ENCODE data around the gene ADH7.

ADH7 gene

GRCh38 chr4:99410075-99410474 lies 25.1 kb downstream of the ADH7 start:
- Histone ChIP-seq H3K27ac (ENCODE audit: low read length) (no peak overlapping the region), H3K9me2 (replicated peaks; ENCODE audit: insufficient read depth, low read length) (no peaks in the 10 kb centered on the region), H3K36me3 (replicated peaks; ENCODE audit: insufficient read depth, low read length) (no peaks in the 10 kb centered on the region), H3K79me2 (ENCODE audit: low read length) (no peaks in the 10 kb centered on the region), H3K4me1 (ENCODE audit: low read length) (peaks cover 4% of the 10 kb centered on the region), H3K9ac (ENCODE audit: low read length) (no peak overlapping the region), H3K4me2 (ENCODE audit: low read depth, low read length) (no peak overlapping the region), H3K27me3 (replicated peaks; ENCODE audit: insufficient read depth, low read length) (no peaks in the 10 kb centered on the region), H3K9me3 (replicated peaks; ENCODE audit: insufficient read depth, low read length) (no peaks in the 10 kb centered on the region), H3K4me3 (ENCODE audit: low read length) (no peak overlapping the region), H4K20me1 (ENCODE audit: insufficient read depth, low read length) (no peaks in the 10 kb centered on the region), H2AFZ (ENCODE audit: low read length) (no peak overlapping the region), H3F3A (ENCODE audit: insufficient read depth, low read length) (no peaks in the 10 kb centered on the region)
- no peak for DNase-seq
- no peak for TF ChIP-seq CTCF (IDR thresholded peaks at IDR 0.05; ENCODE audit: low read length)
- TF ChIP-seq EZH2phosphoT487 (IDR thresholded peaks at IDR 0.05; ENCODE audit: low read length) = no peak
- no peak for TF ChIP-seq EZH2 (optimal IDR thresholded peaks at IDR 0.05; ENCODE audit: low read depth, low read length)

DNA sequence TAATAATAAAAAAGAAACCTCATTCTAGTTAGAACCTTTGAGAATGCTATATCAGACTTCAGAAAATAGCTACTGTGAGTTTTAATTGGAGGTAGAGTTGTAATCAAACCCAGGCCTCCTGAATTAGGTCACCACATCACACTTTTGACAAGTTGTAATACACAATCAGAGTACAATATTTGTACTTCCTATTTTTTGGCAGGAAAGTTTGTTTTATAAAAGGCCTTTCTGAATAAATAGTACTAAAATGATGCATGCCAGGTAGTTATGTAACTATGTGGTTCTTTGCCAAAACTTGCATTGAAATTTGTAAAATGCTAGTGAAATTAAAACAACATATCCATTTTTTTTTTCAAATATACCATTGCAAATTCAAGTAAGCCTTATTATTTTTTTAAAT lies 26.8 kb downstream of the ADH7 start:
- no peak for DNase-seq
- no peaks in the 10 kb centered on the region for H3K36me3 ChIP-seq (replicated peaks; ENCODE audit: insufficient read depth, low read length)
- no peak overlapping the region for H3K9ac ChIP-seq (ENCODE audit: low read length)
- peaks cover 19% of the 10 kb centered on the region for H3K4me1 ChIP-seq (ENCODE audit: low read length)
- no peaks in the 10 kb centered on the region for H4K20me1 ChIP-seq (ENCODE audit: insufficient read depth, low read length)
- no peaks in the 10 kb centered on the region for H3K79me2 ChIP-seq (ENCODE audit: low read length)
- TF ChIP-seq CTCF (IDR thresholded peaks at IDR 0.05; ENCODE audit: low read length) (no peak), EZH2 (optimal IDR thresholded peaks at IDR 0.05; ENCODE audit: low read depth, low read length) (no peak), EZH2phosphoT487 (IDR thresholded peaks at IDR 0.05; ENCODE audit: low read length) (no peak)
- H3K9me2 ChIP-seq (replicated peaks; ENCODE audit: insufficient read depth, low read length) = no peaks in the 10 kb centered on the region
- H3K4me3 ChIP-seq (ENCODE audit: low read length) = no peak overlapping the region
- H3K9me3 ChIP-seq (replicated peaks; ENCODE audit: insufficient read depth, low read length) = no peaks in the 10 kb centered on the region
- H3K27ac ChIP-seq (ENCODE audit: low read length) = no peak overlapping the region
- peaks cover 10% of the 10 kb centered on the region; the same call in 1 of the 2 replicates for H3F3A ChIP-seq (ENCODE audit: insufficient read depth, low read length)
- H3K4me2 ChIP-seq (ENCODE audit: low read depth, low read length) = no peak overlapping the region
- H2AFZ ChIP-seq (ENCODE audit: low read length) = no peak overlapping the region
- no peaks in the 10 kb centered on the region for H3K27me3 ChIP-seq (replicated peaks; ENCODE audit: insufficient read depth, low read length)

DNA sequence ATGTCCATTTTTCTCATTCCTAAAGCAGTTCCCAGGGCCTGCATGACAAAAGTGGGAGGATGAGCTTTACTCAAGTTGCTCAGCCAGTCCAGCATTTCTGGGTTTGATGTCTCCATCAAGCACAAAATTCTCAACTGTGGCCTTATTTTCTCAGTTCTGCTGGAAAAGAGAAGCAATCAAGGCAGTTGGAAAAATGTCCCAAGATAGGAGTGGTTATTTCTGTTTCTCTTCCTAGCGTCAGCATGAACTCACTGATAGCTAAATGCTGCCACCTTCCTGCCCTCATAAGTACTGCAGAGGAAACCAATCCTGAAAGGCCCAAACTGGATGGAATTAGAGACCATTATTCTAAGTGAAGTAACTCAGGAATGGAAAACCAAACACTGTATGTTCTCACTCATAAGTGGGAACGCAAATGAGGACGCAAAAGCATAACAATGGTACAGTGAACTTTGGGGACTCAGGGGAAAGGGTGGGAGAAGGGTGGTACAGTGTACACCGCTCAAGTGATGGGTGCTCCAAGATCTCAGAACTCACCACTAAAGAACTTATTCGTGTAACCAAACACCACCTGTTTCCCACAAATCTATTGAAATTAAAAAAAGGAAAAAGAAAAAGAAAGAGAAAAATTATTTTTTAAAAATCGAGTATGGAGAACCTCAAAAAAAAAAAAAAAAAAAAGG lies 29.6 kb downstream of the ADH7 start:
- H3K4me2 ChIP-seq (ENCODE audit: low read depth, low read length) = peak overlapping the region; percentile 60
- TF ChIP-seq CTCF (IDR thresholded peaks at IDR 0.05; ENCODE audit: low read length) (peak; percentile 92), EZH2 (optimal IDR thresholded peaks at IDR 0.05; ENCODE audit: low read depth, low read length) (no peak)
- no peak overlapping the region for H3K9ac ChIP-seq (ENCODE audit: low read length)
- no peak overlapping the region for H3K4me3 ChIP-seq (ENCODE audit: low read length)
- no peak overlapping the region for H2AFZ ChIP-seq (ENCODE audit: low read length)
- H3K79me2 ChIP-seq (ENCODE audit: low read length) = no peaks in the 10 kb centered on the region
- peaks cover 22% of the 10 kb centered on the region for H3K4me1 ChIP-seq (ENCODE audit: low read length)
- H3K9me3 ChIP-seq (replicated peaks; ENCODE audit: insufficient read depth, low read length) = no peaks in the 10 kb centered on the region
- no peaks in the 10 kb centered on the region for H3K27me3 ChIP-seq (replicated peaks; ENCODE audit: insufficient read depth, low read length)
- H4K20me1 ChIP-seq (ENCODE audit: insufficient read depth, low read length) = no peaks in the 10 kb centered on the region
- peaks cover 10% of the 10 kb centered on the region; the same call in 1 of the 2 replicates for H3F3A ChIP-seq (ENCODE audit: insufficient read depth, low read length)
- H3K9me2 ChIP-seq (replicated peaks; ENCODE audit: insufficient read depth, low read length) = no peaks in the 10 kb centered on the region
- DNase-seq = peak; percentile 59
- H3K27ac ChIP-seq (ENCODE audit: low read length) = no peak overlapping the region
- H3K36me3 ChIP-seq (replicated peaks; ENCODE audit: insufficient read depth, low read length) = no peaks in the 10 kb centered on the region
